ENCODE results near the gene CCL11. TPM values are rescaled to one million over a fixed set of nuclear protein-coding genes. Genes with fewer than 3 reads are reported as not detected.

CCL11 gene
- polyA plus RNA-seq, 1 donor from 2014 or later = not detected

DNA sequence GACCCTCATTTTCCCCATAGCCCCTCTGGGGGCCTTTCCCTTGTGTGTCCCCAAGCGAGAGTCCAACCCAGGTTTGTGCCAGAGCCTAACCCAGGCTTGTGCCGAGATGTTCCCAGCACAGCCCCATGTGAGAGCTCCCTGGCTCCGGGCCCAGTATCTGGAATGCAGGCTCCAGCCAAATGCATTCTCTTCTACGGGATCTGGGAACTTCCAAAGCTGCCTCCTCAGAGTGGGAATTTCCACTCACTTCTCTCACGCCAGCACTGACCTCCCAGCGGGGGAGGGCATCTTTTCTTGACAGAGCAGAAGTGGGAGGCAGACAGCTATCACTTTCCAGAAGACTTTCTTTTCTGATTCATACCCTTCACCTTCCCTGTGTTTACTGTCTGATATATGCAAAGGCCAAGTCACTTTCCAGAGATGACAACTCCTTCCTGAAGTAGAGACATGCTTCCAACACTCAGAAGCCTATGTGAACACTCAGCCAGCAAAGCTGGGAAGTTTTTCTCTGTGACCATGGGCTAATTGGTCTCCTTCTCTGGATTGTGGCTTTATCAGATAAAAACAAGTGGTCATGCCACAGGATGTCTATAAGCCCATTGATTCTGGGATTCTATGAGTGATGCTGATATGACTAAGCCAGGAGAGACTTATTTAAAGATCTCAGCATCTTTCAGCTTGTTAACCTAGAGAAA, 33.0 kb upstream of the CCL11 start:
- H3K9me2 ChIP-seq (ENCODE audit: insufficient read depth, low read length) = no peaks in the 10 kb centered on the region
- no peaks in the 10 kb centered on the region for H4K20me1 ChIP-seq (ENCODE audit: insufficient read depth)
- H3K36me3 ChIP-seq (ENCODE audit: insufficient read depth, low read length) = no peaks in the 10 kb centered on the region
- no peaks in the 10 kb centered on the region for H3K27me3 ChIP-seq (ENCODE audit: insufficient read depth, low read depth, low read length)
- H3F3A ChIP-seq (ENCODE audit: insufficient read depth, low read length, poor library complexity, severe bottlenecking) = peaks cover 3% of the 10 kb centered on the region
- TF ChIP-seq, protein P1, sequence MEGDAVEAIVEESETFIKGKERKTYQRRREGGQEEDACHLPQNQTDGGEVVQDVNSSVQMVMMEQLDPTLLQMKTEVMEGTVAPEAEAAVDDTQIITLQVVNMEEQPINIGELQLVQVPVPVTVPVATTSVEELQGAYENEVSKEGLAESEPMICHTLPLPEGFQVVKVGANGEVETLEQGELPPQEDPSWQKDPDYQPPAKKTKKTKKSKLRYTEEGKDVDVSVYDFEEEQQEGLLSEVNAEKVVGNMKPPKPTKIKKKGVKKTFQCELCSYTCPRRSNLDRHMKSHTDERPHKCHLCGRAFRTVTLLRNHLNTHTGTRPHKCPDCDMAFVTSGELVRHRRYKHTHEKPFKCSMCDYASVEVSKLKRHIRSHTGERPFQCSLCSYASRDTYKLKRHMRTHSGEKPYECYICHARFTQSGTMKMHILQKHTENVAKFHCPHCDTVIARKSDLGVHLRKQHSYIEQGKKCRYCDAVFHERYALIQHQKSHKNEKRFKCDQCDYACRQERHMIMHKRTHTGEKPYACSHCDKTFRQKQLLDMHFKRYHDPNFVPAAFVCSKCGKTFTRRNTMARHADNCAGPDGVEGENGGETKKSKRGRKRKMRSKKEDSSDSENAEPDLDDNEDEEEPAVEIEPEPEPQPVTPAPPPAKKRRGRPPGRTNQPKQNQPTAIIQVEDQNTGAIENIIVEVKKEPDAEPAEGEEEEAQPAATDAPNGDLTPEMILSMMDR (IDR thresholded peaks at IDR 0.05; ENCODE audit: poor library complexity, severe bottlenecking) = no peak
- TF ChIP-seq RAD21 (conservative IDR thresholded peaks at IDR 0.05) (no peak), EZH2 (IDR thresholded peaks at IDR 0.05; ENCODE audit: borderline replicate concordance, insufficient read depth, low read length, poor library complexity, severe bottlenecking) (no peak), EP300 (conservative IDR thresholded peaks at IDR 0.05; ENCODE audit: poor library complexity, severe bottlenecking) (no peak), SMC3 (conservative IDR thresholded peaks at IDR 0.05; ENCODE audit: poor library complexity) (no peak), MXI1 (conservative IDR thresholded peaks at IDR 0.05; ENCODE audit: poor library complexity, severe bottlenecking) (no peak), TAF1 (IDR thresholded peaks at IDR 0.05; ENCODE audit: low read depth) (no peak), POLR2AphosphoS5 (IDR thresholded peaks at IDR 0.05) (no peak)
- TF ChIP-seq, protein P2, sequence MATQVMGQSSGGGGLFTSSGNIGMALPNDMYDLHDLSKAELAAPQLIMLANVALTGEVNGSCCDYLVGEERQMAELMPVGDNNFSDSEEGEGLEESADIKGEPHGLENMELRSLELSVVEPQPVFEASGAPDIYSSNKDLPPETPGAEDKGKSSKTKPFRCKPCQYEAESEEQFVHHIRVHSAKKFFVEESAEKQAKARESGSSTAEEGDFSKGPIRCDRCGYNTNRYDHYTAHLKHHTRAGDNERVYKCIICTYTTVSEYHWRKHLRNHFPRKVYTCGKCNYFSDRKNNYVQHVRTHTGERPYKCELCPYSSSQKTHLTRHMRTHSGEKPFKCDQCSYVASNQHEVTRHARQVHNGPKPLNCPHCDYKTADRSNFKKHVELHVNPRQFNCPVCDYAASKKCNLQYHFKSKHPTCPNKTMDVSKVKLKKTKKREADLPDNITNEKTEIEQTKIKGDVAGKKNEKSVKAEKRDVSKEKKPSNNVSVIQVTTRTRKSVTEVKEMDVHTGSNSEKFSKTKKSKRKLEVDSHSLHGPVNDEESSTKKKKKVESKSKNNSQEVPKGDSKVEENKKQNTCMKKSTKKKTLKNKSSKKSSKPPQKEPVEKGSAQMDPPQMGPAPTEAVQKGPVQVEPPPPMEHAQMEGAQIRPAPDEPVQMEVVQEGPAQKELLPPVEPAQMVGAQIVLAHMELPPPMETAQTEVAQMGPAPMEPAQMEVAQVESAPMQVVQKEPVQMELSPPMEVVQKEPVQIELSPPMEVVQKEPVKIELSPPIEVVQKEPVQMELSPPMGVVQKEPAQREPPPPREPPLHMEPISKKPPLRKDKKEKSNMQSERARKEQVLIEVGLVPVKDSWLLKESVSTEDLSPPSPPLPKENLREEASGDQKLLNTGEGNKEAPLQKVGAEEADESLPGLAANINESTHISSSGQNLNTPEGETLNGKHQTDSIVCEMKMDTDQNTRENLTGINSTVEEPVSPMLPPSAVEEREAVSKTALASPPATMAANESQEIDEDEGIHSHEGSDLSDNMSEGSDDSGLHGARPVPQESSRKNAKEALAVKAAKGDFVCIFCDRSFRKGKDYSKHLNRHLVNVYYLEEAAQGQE (IDR thresholded peaks at IDR 0.05; ENCODE audit: borderline replicate concordance) = no peak
- no peak overlapping the region for H3K27ac ChIP-seq (ENCODE audit: low read length)
- no peak overlapping the region for H3K4me2 ChIP-seq (ENCODE audit: low read length)
- no peak overlapping the region for H3K9ac ChIP-seq (ENCODE audit: low read length)
- H3K9me3 ChIP-seq (ENCODE audit: low read length) = no peaks in the 10 kb centered on the region
- H3K4me3 ChIP-seq (ENCODE audit: low read length) = no peak overlapping the region
- no peaks in the 10 kb centered on the region for H3K79me2 ChIP-seq (replicated peaks; ENCODE audit: insufficient read depth, low read length)
- H2AFZ ChIP-seq (ENCODE audit: low read depth, low read length) = no peak overlapping the region

DNA sequence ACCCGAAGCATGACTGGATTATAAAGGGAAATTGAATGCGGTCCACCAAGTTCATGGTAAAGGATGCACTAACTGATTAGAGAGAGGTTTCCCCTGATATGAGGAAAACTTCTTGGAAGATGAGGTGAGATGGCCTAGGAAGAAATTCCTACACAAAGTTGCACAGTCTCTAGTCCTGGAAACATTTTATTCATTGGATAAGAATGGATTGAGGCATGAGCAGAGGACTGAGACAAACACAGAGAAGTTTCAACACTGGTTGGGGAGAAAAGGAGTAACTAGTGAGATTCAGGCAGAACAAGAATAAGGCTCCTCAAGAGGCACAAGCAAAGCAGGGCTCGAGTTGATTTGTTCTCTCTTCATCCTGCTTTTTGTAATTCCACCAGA, 32.4 kb upstream of the CCL11 start:
- Histone ChIP-seq H3K9ac (ENCODE audit: low read length) (no peak overlapping the region), H3K27me3 (ENCODE audit: insufficient read depth, low read depth, low read length) (no peaks in the 10 kb centered on the region), H3K27ac (ENCODE audit: low read length) (no peak overlapping the region), H3F3A (ENCODE audit: insufficient read depth, low read length, poor library complexity, severe bottlenecking) (peaks cover 3% of the 10 kb centered on the region), H3K9me2 (ENCODE audit: insufficient read depth, low read length) (no peaks in the 10 kb centered on the region), H4K20me1 (ENCODE audit: insufficient read depth) (no peaks in the 10 kb centered on the region), H2AFZ (ENCODE audit: low read depth, low read length) (no peak overlapping the region), H3K4me3 (ENCODE audit: low read length) (no peak overlapping the region), H3K4me2 (ENCODE audit: low read length) (no peak overlapping the region), H3K9me3 (ENCODE audit: low read length) (no peaks in the 10 kb centered on the region), H3K79me2 (replicated peaks; ENCODE audit: insufficient read depth, low read length) (no peaks in the 10 kb centered on the region), H3K36me3 (ENCODE audit: insufficient read depth, low read length) (no peaks in the 10 kb centered on the region)
- TF ChIP-seq SMC3 (conservative IDR thresholded peaks at IDR 0.05; ENCODE audit: poor library complexity) (no peak), POLR2AphosphoS5 (IDR thresholded peaks at IDR 0.05) (no peak), RAD21 (conservative IDR thresholded peaks at IDR 0.05) (no peak), MXI1 (conservative IDR thresholded peaks at IDR 0.05; ENCODE audit: poor library complexity, severe bottlenecking) (no peak), TAF1 (IDR thresholded peaks at IDR 0.05; ENCODE audit: low read depth) (no peak), EP300 (conservative IDR thresholded peaks at IDR 0.05; ENCODE audit: poor library complexity, severe bottlenecking) (no peak), EZH2 (IDR thresholded peaks at IDR 0.05; ENCODE audit: borderline replicate concordance, insufficient read depth, low read length, poor library complexity, severe bottlenecking) (no peak)
- TF ChIP-seq, protein P1 (IDR thresholded peaks at IDR 0.05; ENCODE audit: poor library complexity, severe bottlenecking) = no peak
- TF ChIP-seq, protein P2 (IDR thresholded peaks at IDR 0.05; ENCODE audit: borderline replicate concordance) = no peak

Data from neural cell (in vitro differentiated cells).